ENCODE data around the gene SNRPE. TPM values are rescaled to one million over a fixed set of nuclear protein-coding genes. Genes with fewer than 3 reads are reported as not detected.

The SNRPE gene
- total and polyA plus RNA-seq, 2 of the 13 experiments (the other 11 are each of a cell fraction or from before 2014, with no cell fraction given): 146 to 281 TPM

DNA sequence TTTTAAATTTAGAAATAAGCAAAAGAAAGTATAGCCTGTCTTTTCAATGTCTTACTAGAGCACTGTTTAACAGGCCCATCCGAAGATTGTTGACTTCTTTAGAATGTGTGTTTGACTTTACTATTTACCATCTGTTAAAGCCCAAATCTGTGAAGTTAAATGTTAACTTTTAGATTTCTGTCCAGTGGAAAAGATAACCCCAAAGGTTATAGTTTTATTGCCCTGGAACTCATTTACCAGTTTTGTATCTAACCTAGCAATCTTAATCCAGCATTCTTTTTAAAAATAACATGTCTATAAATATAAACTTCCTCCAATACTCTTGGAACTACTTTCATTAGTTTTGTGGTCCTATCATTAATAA lies 37.9 kb downstream of the SNRPE start (continued):
- TF ChIP-seq PAXIP1 (CRISPR knock-in tag; conservative IDR thresholded peaks at IDR 0.05) (peak; percentile 48), CCDC6 (CRISPR knock-in tag; IDR thresholded peaks at IDR 0.05) (no peak), CCAR2 (optimal IDR thresholded peaks at IDR 0.05; ENCODE audit: low read depth, low read length) (no peak), HNRNPUL1 (IDR thresholded peaks at IDR 0.05; ENCODE audit: low read depth, low read length) (peak; percentile 40; the same call in 1 of the 2 replicates)

DNA sequence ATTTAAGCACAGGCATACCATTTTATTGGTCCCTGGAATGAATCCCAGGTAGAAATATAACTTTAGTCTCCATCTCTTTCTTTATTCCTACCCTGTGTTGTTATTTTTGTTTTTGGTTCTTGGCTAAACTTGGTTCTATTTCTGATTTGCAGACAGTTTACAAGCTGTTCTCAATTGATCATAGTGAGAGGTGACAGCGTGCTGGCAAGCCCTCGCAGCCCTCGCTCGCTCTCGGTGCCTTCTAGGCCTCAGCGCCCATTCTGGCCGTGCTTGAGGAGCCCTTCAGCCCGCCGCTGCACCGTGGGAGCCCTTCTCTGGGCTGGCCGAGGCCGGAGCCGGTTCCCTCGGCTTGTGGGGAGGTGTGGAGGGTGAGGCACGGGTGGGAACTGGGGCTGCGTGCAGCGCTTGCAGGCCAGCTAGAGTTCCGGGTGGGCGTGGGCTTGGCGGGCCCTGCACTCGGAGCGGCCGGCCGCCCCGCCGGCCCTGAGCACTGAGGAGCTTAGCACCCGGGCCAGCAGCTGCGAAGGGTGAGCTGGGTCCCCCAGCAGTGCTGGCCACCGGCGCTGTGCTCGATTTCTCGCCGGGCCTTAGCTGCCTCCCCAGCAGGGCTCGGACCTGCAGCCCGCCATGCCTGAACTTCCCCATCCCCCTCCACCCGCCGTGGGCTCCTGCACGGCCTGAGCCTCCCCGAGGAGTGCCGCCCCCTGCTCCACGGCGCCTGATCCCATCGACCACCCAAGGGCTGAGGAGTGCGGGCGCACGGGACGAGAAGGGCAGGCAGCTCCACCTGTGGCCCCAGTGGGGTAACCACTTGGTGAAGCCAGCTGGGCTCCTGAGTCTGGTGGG lies 38.7 kb downstream of the SNRPE start:
- ChIA-PET CTCF (ENCODE audit: low intra/inter-chr PET ratio, low total read pairs) (no interaction called here), POLR2A (no interaction called here)
- Histone ChIP-seq H4K20me1 (ENCODE audit: insufficient read depth, low read length) (no peaks in the 10 kb centered on the region), H2AFZ (ENCODE audit: low read length) (no peak overlapping the region), H3K36me3 (replicated peaks in 1 of 2; ENCODE audit: control insufficient read depth in 1 of 2, insufficient read depth in 2 of 2, low read length in 2 of 2) (no peaks in the 10 kb centered on the region), H3K4me1 (ENCODE audit: insufficient read depth, low read length) (peaks cover 35% of the 10 kb centered on the region), H3K79me2 (ENCODE audit: insufficient read depth, low read length) (no peaks in the 10 kb centered on the region), H3K27ac (ENCODE audit: extremely low read length, insufficient read depth, low read length) (no peak overlapping the region), H3K4me2 (ENCODE audit: low read depth, low read length) (no peak overlapping the region), H3K9me3 (ENCODE audit: low read length) (peaks cover under 1% of the 10 kb centered on the region; the same call in 1 of the 2 replicates), H3K4me3 (replicated peaks in 1 of 3; ENCODE audit: insufficient read depth in 1 of 3, low read depth in 2 of 3, low read length in 3 of 3) (no peak overlapping the region), H3K9ac (ENCODE audit: insufficient read depth, low read depth, low read length) (no peak overlapping the region), H3K27me3 (ENCODE audit: control insufficient read depth in 1 of 2, insufficient read depth in 2 of 2, low read length in 2 of 2) (no peaks in the 10 kb centered on the region)
- in situ Hi-C loops (cut with HindIII; ENCODE audit: extremely low pct_ligation_motif_present, low pct_unique_long_range_greater_than_20kb) (no loop called here), intact Hi-C loops (cut with micrococcal nuclease; ENCODE audit: unreplicated experiment) (no loop called here)
- no TSS peak for BruUV-seq (replicated peaks)
- TF ChIP-seq ARHGAP35 (CRISPR knock-in tag; IDR thresholded peaks at IDR 0.05; ENCODE audit: borderline replicate concordance) (0 out of 2 replicates have a peak, but pooled peaks have one; percentile 33), BRD4 (CRISPR knock-in tag; IDR thresholded peaks at IDR 0.05) (no peak)
- WGBS (ENCODE audit: low lambda C conversion rate): 88% methylated on average over 17 of the region's 47 CpGs
- FAIRE-seq: no peak
- no peak for ATAC-seq
- DNase-seq (ENCODE audit: low spot score): no peak

Data from HepG2 (cell line).